WTC11 (cell line): ENCODE results near the gene FLT1.

Experiments
- CREB1 ChIP-seq: sonication (generic); formaldehyde crosslinking; IDR thresholded peaks from 2 replicates; pipeline ENCODE4 v1.8.0; 2023; ENCODE audit warnings: mild to moderate bottlenecking, missing genetic modification reagents
- FOXK1 ChIP-seq: sonication (generic); formaldehyde crosslinking; IDR thresholded peaks from 2 replicates; pipeline ENCODE4 v1.8.0; 2022; ENCODE audit warnings: mild to moderate bottlenecking, moderate library complexity, missing genetic modification reagents
- HMGA2 ChIP-seq: fragments of 250-450 bp; sonication (Bioruptor Pico); IDR thresholded peaks from 2 replicates; pipeline ENCODE4 v1.4.0; 2021; ENCODE audit warnings: mild to moderate bottlenecking, moderate library complexity
- NR2C2 ChIP-seq: sonication (generic); formaldehyde crosslinking; IDR thresholded peaks from 2 replicates; pipeline ENCODE4 v1.8.0; 2022; ENCODE audit warnings: mild to moderate bottlenecking, missing genetic modification reagents
- PRDM15 ChIP-seq: sonication (generic); formaldehyde crosslinking; IDR thresholded peaks from 2 replicates; pipeline ENCODE4 v1.8.0; 2022; ENCODE audit warnings: missing genetic modification reagents
- USF1 ChIP-seq: sonication (generic); formaldehyde crosslinking; IDR thresholded peaks from 2 replicates; pipeline ENCODE4 v1.8.0; 2022; ENCODE audit warnings: mild to moderate bottlenecking, missing genetic modification reagents
- ZNF138 ChIP-seq: sonication (generic); formaldehyde crosslinking; conservative IDR thresholded peaks from 2 replicates; pipeline ENCODE4 v1.8.1; 2022; ENCODE audit warnings: mild to moderate bottlenecking, moderate library complexity, missing genetic modification reagents
- ZNF416 ChIP-seq: fragments of 250-450 bp; sonication (Bioruptor Pico); IDR thresholded peaks from 2 replicates; pipeline ENCODE4 v1.9.0; 2021; ENCODE audit warnings: mild to moderate bottlenecking, inconsistent platforms
- TF ChIP-seq, protein P1 (sequence below): fragments of 200-600 bp; IDR thresholded peaks from 2 replicates; pipeline ENCODE4 v1.8.0; 2022; ENCODE audit warnings: antibody characterized with exemption
- TF ChIP-seq, protein P2 (sequence below): sonication (generic); formaldehyde crosslinking; IDR thresholded peaks from 2 replicates; pipeline ENCODE4 v1.8.1; 2023; ENCODE audit warnings: mild to moderate bottlenecking, missing genetic modification reagents, moderate library complexity
- TF ChIP-seq, protein P3 (sequence below): sonication (generic); formaldehyde crosslinking; IDR thresholded peaks from 2 replicates; pipeline ENCODE4 v1.8.0; 2022; ENCODE audit warnings: mild to moderate bottlenecking, missing genetic modification reagents
- TF ChIP-seq, protein P4 (sequence below): sonication (generic); formaldehyde crosslinking; IDR thresholded peaks from 2 replicates; pipeline ENCODE4 v1.8.1; 2023; ENCODE audit warnings: mild to moderate bottlenecking, moderate library complexity, missing genetic modification reagents
- TF ChIP-seq, protein P5 (sequence below): sonication (generic); formaldehyde crosslinking; IDR thresholded peaks from 2 replicates; pipeline ENCODE4 v1.8.1; 2023; ENCODE audit warnings: mild to moderate bottlenecking, missing genetic modification reagents, moderate library complexity

DNA sequence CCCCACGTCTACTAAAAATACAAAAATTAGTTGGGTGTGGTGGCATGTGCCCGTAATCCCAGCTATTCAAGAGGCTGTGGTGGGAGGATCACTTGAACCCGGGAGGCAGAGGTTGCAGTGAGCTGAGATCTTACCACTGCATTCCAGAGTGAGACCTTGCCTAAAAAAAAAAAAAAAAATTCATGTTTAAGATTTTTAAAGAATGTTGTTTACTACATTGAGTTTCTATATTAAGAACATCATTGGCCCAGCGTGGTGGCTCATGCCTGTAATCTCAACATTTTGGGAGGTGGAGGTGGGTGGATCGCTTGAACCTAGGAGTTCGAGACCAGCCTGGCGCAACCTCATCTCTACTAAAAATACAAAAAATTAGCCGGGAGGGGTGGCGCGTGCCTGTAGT is 31.9 kb upstream of the FLT1 start:
- TF ChIP-seq, protein P1, sequence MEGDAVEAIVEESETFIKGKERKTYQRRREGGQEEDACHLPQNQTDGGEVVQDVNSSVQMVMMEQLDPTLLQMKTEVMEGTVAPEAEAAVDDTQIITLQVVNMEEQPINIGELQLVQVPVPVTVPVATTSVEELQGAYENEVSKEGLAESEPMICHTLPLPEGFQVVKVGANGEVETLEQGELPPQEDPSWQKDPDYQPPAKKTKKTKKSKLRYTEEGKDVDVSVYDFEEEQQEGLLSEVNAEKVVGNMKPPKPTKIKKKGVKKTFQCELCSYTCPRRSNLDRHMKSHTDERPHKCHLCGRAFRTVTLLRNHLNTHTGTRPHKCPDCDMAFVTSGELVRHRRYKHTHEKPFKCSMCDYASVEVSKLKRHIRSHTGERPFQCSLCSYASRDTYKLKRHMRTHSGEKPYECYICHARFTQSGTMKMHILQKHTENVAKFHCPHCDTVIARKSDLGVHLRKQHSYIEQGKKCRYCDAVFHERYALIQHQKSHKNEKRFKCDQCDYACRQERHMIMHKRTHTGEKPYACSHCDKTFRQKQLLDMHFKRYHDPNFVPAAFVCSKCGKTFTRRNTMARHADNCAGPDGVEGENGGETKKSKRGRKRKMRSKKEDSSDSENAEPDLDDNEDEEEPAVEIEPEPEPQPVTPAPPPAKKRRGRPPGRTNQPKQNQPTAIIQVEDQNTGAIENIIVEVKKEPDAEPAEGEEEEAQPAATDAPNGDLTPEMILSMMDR: no peak
- TF ChIP-seq, protein P2, sequence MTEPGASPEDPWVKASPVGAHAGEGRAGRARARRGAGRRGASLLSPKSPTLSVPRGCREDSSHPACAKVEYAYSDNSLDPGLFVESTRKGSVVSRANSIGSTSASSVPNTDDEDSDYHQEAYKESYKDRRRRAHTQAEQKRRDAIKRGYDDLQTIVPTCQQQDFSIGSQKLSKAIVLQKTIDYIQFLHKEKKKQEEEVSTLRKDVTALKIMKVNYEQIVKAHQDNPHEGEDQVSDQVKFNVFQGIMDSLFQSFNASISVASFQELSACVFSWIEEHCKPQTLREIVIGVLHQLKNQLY (CRISPR knock-in tag): no peak
- no peak for TF ChIP-seq CREB1
- TF ChIP-seq ZNF416: no peak
- TF ChIP-seq, protein P3, sequence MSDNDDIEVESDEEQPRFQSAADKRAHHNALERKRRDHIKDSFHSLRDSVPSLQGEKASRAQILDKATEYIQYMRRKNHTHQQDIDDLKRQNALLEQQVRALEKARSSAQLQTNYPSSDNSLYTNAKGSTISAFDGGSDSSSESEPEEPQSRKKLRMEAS (CRISPR knock-in tag): no peak
- TF ChIP-seq NR2C2 (CRISPR knock-in tag): no peak
- TF ChIP-seq FOXK1 (CRISPR knock-in tag): no peak
- TF ChIP-seq, protein P4, sequence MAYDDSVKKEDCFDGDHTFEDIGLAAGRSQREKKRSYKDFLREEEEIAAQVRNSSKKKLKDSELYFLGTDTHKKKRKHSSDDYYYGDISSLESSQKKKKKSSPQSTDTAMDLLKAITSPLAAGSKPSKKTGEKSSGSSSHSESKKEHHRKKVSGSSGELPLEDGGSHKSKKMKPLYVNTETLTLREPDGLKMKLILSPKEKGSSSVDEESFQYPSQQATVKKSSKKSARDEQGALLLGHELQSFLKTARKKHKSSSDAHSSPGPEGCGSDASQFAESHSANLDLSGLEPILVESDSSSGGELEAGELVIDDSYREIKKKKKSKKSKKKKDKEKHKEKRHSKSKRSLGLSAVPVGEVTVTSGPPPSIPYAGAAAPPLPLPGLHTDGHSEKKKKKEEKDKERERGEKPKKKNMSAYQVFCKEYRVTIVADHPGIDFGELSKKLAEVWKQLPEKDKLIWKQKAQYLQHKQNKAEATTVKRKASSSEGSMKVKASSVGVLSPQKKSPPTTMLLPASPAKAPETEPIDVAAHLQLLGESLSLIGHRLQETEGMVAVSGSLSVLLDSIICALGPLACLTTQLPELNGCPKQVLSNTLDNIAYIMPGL (CRISPR knock-in tag): no peak
- TF ChIP-seq HMGA2: no peak
- TF ChIP-seq, protein P5, sequence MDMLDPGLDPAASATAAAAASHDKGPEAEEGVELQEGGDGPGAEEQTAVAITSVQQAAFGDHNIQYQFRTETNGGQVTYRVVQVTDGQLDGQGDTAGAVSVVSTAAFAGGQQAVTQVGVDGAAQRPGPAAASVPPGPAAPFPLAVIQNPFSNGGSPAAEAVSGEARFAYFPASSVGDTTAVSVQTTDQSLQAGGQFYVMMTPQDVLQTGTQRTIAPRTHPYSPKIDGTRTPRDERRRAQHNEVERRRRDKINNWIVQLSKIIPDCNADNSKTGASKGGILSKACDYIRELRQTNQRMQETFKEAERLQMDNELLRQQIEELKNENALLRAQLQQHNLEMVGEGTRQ: no peak
- TF ChIP-seq PRDM15 (CRISPR knock-in tag): no peak
- TF ChIP-seq USF1 (CRISPR knock-in tag): no peak
- no peak for TF ChIP-seq ZNF138
